Astrocyte (in vitro differentiated cells and primary cell): ENCODE results near the gene CEP131. TPM values are rescaled to one million over a fixed set of nuclear protein-coding genes. Genes with fewer than 3 reads are reported as not detected.

ENCODE experiments used
- DNase-seq: peaks from one replicate; pipeline ENCODE4 v3.0.0-alpha.2; 2010; ENCODE audit warnings: low read depth
- FAIRE-seq: peaks from 2 replicates; lab custom pipeline; 2011; peaks lifted over from hg19 to GRCh38; lab: Jason Lieb, UNC
- H2AFZ ChIP-seq: 2 replicates; pipeline ENCODE4 v1.6.0; 2012; ENCODE audit warnings: low read depth, low read length, inconsistent platforms
- H3K27ac ChIP-seq: 2 replicates; pipeline ENCODE4 v1.5.1; 2011; ENCODE audit warnings: low read depth, low read length, inconsistent platforms
- H3K27me3 ChIP-seq: 2 replicates; pipeline ENCODE4 v1.6.0; 2011; ENCODE audit warnings: low read length, inconsistent platforms; ENCODE audit not compliant: insufficient read depth
- H3K36me3 ChIP-seq: 2 replicates; pipeline ENCODE4 v1.5.1; 2011; ENCODE audit warnings: low read length, inconsistent platforms; ENCODE audit not compliant: insufficient read depth
- H3K4me1 ChIP-seq: 2 replicates; pipeline ENCODE4 v1.5.1; 2011; ENCODE audit warnings: low read length, inconsistent platforms; ENCODE audit not compliant: insufficient read depth
- H3K4me2 ChIP-seq: 2 replicates; pipeline ENCODE4 v1.6.0; 2012; ENCODE audit warnings: low read length, inconsistent platforms
- H3K4me3 ChIP-seq: 2 replicates; pipeline ENCODE4 v1.5.1; 2011; ENCODE audit warnings: low read depth, mild to moderate bottlenecking, low read length, inconsistent platforms; ENCODE audit not compliant: insufficient read depth
- H3K79me2 ChIP-seq: 2 replicates; pipeline ENCODE4 v1.6.0; 2012; ENCODE audit warnings: mild to moderate bottlenecking, low read length, inconsistent platforms; ENCODE audit not compliant: insufficient read depth
- H3K9ac ChIP-seq: 2 replicates; pipeline ENCODE4 v1.6.0; 2012; ENCODE audit warnings: mild to moderate bottlenecking, low read length, inconsistent platforms
- H3K9me3 ChIP-seq: 2 replicates; pipeline ENCODE4 v1.5.1; 2012; ENCODE audit warnings: low read depth, mild to moderate bottlenecking, low read length, inconsistent platforms; ENCODE audit not compliant: insufficient read depth
- H4K20me1 ChIP-seq: 2 replicates; pipeline ENCODE4 v1.6.0; 2012; ENCODE audit warnings: low read length, inconsistent platforms; ENCODE audit not compliant: insufficient read depth
- H3K27ac Mint-ChIP-seq: one replicate; pipeline ENCODE4 v1.8.0; 2021; ENCODE audit warnings: mild to moderate bottlenecking, mixed read lengths; ENCODE audit not compliant: unreplicated experiment
- H3K27me3 Mint-ChIP-seq: one replicate; pipeline ENCODE4 v1.8.0; 2021; ENCODE audit warnings: low read depth, mixed read lengths; ENCODE audit not compliant: unreplicated experiment
- H3K36me3 Mint-ChIP-seq: one replicate; pipeline ENCODE4 v1.8.0; 2021; ENCODE audit warnings: low read depth, mixed read lengths; ENCODE audit not compliant: unreplicated experiment
- H3K4me1 Mint-ChIP-seq: one replicate; pipeline ENCODE4 v1.8.0; 2021; ENCODE audit warnings: low read depth, mixed read lengths; ENCODE audit not compliant: unreplicated experiment
- H3K4me3 Mint-ChIP-seq: one replicate; pipeline ENCODE4 v1.8.0; 2021; ENCODE audit warnings: mild to moderate bottlenecking, moderate library complexity, mixed read lengths; ENCODE audit not compliant: unreplicated experiment
- H3K9me3 Mint-ChIP-seq: one replicate; pipeline ENCODE4 v1.8.0; 2021; ENCODE audit warnings: mild to moderate bottlenecking, mixed read lengths; ENCODE audit not compliant: unreplicated experiment
- EZH2 ChIP-seq: IDR thresholded peaks from 2 replicates; pipeline ENCODE4 v1.6.1; 2012; ENCODE audit warnings: mild to moderate bottlenecking, low read length, inconsistent platforms; ENCODE audit not compliant: insufficient read depth
- total RNA-seq: library from RNA; stranded (reverse); gene quantifications from 2 replicates; pipeline ENCODE4 v1.2.1, GENCODE V29; 2021
- TF ChIP-seq, protein P1 (sequence below): IDR thresholded peaks from 2 replicates; pipeline ENCODE4 v1.5.1; 2011; ENCODE audit warnings: low read depth, mild to moderate bottlenecking, inconsistent platforms, low read length, moderate library complexity; ENCODE audit not compliant: insufficient read depth

The CEP131 gene
- total RNA-seq, 1 donor from 2014 or later, result 5.8 TPM

DNA sequence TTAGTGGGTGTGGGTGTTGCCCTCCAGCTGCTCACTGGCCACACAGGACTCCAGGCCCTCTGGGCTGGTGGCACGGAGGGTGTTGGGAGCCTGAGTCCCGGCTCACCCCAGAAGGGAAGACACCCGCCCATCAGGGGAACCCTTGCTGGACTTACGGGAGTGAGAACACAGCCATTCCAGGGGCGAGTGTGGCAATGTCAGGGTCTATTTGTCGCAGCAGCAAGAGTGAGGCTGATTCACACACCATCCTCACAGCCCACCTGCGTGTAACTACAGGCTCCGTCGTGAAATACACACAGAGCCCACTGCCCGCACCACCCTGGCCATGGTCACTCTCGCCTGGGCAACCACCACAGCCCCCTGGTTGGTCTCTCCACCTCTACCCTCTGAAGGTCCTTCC, 39.0 kb downstream of the CEP131 start:
- no peaks in the 10 kb centered on the region for H3K9me3 Mint-ChIP-seq
- Histone ChIP-seq H3K4me2 (no peak overlapping the region), H3K27ac (no peak overlapping the region), H3K36me3 (no peaks in the 10 kb centered on the region), H4K20me1 (no peaks in the 10 kb centered on the region), H3K4me1 (no peaks in the 10 kb centered on the region), H3K27me3 (peaks cover 3% of the 10 kb centered on the region), H3K9ac (no peak overlapping the region), H2AFZ (no peak overlapping the region), H3K9me3 (no peaks in the 10 kb centered on the region), H3K4me3 (no peak overlapping the region), H3K79me2 (no peaks in the 10 kb centered on the region)
- FAIRE-seq (no peak), DNase-seq (no peak)
- H3K4me3 Mint-ChIP-seq, result no peak overlapping the region
- H3K27me3 Mint-ChIP-seq, result peaks cover 12% of the 10 kb centered on the region
- no peaks in the 10 kb centered on the region for H3K36me3 Mint-ChIP-seq
- H3K27ac Mint-ChIP-seq, result no peak overlapping the region
- H3K4me1 Mint-ChIP-seq, result no peaks in the 10 kb centered on the region
- no peak for TF ChIP-seq EZH2
- TF ChIP-seq, protein P1, sequence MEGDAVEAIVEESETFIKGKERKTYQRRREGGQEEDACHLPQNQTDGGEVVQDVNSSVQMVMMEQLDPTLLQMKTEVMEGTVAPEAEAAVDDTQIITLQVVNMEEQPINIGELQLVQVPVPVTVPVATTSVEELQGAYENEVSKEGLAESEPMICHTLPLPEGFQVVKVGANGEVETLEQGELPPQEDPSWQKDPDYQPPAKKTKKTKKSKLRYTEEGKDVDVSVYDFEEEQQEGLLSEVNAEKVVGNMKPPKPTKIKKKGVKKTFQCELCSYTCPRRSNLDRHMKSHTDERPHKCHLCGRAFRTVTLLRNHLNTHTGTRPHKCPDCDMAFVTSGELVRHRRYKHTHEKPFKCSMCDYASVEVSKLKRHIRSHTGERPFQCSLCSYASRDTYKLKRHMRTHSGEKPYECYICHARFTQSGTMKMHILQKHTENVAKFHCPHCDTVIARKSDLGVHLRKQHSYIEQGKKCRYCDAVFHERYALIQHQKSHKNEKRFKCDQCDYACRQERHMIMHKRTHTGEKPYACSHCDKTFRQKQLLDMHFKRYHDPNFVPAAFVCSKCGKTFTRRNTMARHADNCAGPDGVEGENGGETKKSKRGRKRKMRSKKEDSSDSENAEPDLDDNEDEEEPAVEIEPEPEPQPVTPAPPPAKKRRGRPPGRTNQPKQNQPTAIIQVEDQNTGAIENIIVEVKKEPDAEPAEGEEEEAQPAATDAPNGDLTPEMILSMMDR, result no peak

DNA sequence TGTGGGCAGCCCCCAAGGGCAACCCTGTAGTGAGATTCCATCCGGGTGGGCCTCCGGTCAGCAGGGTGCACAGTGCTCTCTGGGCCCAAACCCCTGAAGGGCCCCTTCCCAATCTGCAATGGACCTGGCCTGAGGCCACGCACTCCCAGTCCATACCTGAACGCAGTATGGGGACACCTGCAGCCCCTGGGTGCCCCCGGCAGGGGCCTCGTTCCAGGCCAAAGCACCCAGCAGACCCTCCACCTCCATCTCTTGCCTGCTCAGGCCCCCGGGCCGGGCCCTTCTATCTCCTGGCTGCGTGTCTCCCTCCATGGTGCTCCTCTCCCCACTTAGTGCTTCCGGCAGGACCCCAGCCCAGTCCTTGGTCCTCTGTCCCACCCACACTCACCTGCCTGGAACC, 39.4 kb downstream of the CEP131 start:
- H3K9me3 ChIP-seq, result no peaks in the 10 kb centered on the region
- H2AFZ ChIP-seq, result no peak overlapping the region
- Mint-ChIP-seq H3K9me3 (no peaks in the 10 kb centered on the region), H3K27ac (no peak overlapping the region), H3K4me3 (no peak overlapping the region), H3K4me1 (no peaks in the 10 kb centered on the region), H3K27me3 (peaks cover 12% of the 10 kb centered on the region), H3K36me3 (no peaks in the 10 kb centered on the region)
- H3K4me2 ChIP-seq, result no peak overlapping the region
- no peaks in the 10 kb centered on the region for H3K36me3 ChIP-seq
- H3K9ac ChIP-seq, result no peak overlapping the region
- FAIRE-seq (no peak), DNase-seq (no peak)
- no peak overlapping the region for H3K4me3 ChIP-seq
- no peaks in the 10 kb centered on the region for H3K4me1 ChIP-seq
- no peaks in the 10 kb centered on the region for H4K20me1 ChIP-seq
- no peak for TF ChIP-seq EZH2
- TF ChIP-seq, protein P1, result no peak
- H3K27me3 ChIP-seq, result peaks cover 3% of the 10 kb centered on the region
- H3K79me2 ChIP-seq, result no peaks in the 10 kb centered on the region
- no peak overlapping the region for H3K27ac ChIP-seq

DNA sequence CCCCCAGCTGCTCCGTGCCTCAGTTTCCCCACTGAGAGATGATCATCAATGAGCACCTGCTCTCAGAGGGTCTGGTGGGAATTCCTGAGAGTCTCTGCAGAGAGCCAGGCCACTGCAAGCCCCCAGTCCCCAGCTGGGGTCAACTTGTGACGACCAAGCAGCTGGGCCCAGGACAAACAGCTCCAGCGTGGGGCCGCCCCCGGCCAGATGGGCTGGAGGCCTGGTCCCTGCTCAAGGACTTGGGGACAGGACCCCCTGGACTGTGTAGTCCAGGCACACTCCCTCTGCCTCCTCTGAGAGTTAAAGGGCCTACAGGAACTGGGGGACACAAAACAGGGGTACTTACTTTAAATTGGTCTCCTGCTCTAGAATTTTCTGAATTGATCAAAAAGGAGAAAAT, 40.2 kb downstream of the CEP131 start:
- H3K4me1 ChIP-seq, result no peaks in the 10 kb centered on the region
- H3K36me3 Mint-ChIP-seq, result no peaks in the 10 kb centered on the region
- H4K20me1 ChIP-seq, result no peaks in the 10 kb centered on the region
- no peak overlapping the region for H3K4me3 Mint-ChIP-seq
- H3K9me3 ChIP-seq, result no peaks in the 10 kb centered on the region
- TF ChIP-seq EZH2, result no peak
- TF ChIP-seq, protein P1, result no peak
- H3K27ac Mint-ChIP-seq, result no peak overlapping the region
- no peak overlapping the region for H3K9ac ChIP-seq
- H3K9me3 Mint-ChIP-seq, result no peaks in the 10 kb centered on the region
- H3K4me1 Mint-ChIP-seq, result no peaks in the 10 kb centered on the region
- FAIRE-seq (no peak), DNase-seq (no peak)
- H3K27me3 ChIP-seq, result peaks cover 3% of the 10 kb centered on the region
- peaks cover 12% of the 10 kb centered on the region for H3K27me3 Mint-ChIP-seq
- no peak overlapping the region for H3K27ac ChIP-seq
- H3K79me2 ChIP-seq, result no peaks in the 10 kb centered on the region
- no peak overlapping the region for H3K4me3 ChIP-seq
- H2AFZ ChIP-seq, result no peak overlapping the region
- no peak overlapping the region for H3K4me2 ChIP-seq
- H3K36me3 ChIP-seq, result no peaks in the 10 kb centered on the region
